Natural killer cell (primary cell): ENCODE results near the gene STK32B. TPM values are rescaled to one million over a fixed set of nuclear protein-coding genes. Genes with fewer than 3 reads are reported as not detected.
"Not testable (repeated sequence)": the region's sequence is repeated elsewhere in the genome, so short reads cannot be mapped to it uniquely, and the experiment has no call there.

Experiments used
- ATAC-seq, 3 donors: fragments of 150-1000 bp in 2 of 3; fragments of 200-7000 bp in 1 of 3; cut with Tn5 transposase; 1 replicate in 1 of 3; 2 replicates in 2 of 3; pipeline ENCODE4 v1.10.0; 2021; ENCODE audit warnings: mild to moderate bottlenecking in 2 of 3, moderate library complexity in 2 of 3
- DNase-seq, 2 donors: peaks; one replicate each; pipeline versions ENCODE4 v3.0.0 to v3.0.0-alpha.2; 2013 to 2021; ENCODE audit warnings: mixed read lengths in 1 of 2
- H3K27ac ChIP-seq: one replicate; pipeline ENCODE4 v1.5.1; 2013; ENCODE audit warnings: mild to moderate bottlenecking, low read length
- H3K27me3 ChIP-seq: one replicate; pipeline ENCODE4 v1.6.1; 2013; ENCODE audit warnings: low read length; ENCODE audit not compliant: control insufficient read depth, insufficient read depth
- H3K36me3 ChIP-seq: one replicate; pipeline ENCODE4 v1.6.1; 2013; ENCODE audit warnings: low read length; ENCODE audit not compliant: control insufficient read depth, insufficient read depth
- H3K4me1 ChIP-seq: one replicate; pipeline ENCODE4 v1.6.1; 2013; ENCODE audit warnings: low read length; ENCODE audit not compliant: control insufficient read depth, insufficient read depth
- H3K4me3 ChIP-seq: one replicate; pipeline ENCODE4 v1.5.1; 2013; ENCODE audit warnings: low read length
- H3K9me3 ChIP-seq: one replicate; pipeline ENCODE4 v1.6.1; 2013; ENCODE audit warnings: low read length; ENCODE audit not compliant: control insufficient read depth, insufficient read depth
- H3K27ac Mint-ChIP-seq, 2 donors: one replicate each; pipeline ENCODE4 v1.8.0; 2022; ENCODE audit warnings: mild to moderate bottlenecking in 2 of 2, mixed read lengths in 2 of 2, moderate library complexity in 1 of 2
- H3K27me3 Mint-ChIP-seq, 2 donors: one replicate each; pipeline ENCODE4 v1.8.0; 2022; ENCODE audit warnings: low read depth in 2 of 2, mixed read lengths in 2 of 2
- H3K36me3 Mint-ChIP-seq: one replicate; pipeline ENCODE4 v1.8.0; 2022; ENCODE audit warnings: mixed read lengths
- H3K4me1 Mint-ChIP-seq, 2 donors: one replicate each; pipeline ENCODE4 v1.8.0; 2022; ENCODE audit warnings: mixed read lengths in 2 of 2
- H3K4me3 Mint-ChIP-seq: one replicate; pipeline ENCODE4 v1.8.0; 2022; ENCODE audit warnings: mild to moderate bottlenecking, moderate library complexity, mixed read lengths
- H3K9me3 Mint-ChIP-seq, 2 donors: one replicate each; pipeline ENCODE4 v1.8.0; 2022; ENCODE audit warnings: mixed read lengths in 2 of 2
- CTCF ChIP-seq: fragments of 200-600 bp; IDR thresholded peaks from one replicate; pipeline ENCODE4 v1.8.0; 2022; ENCODE audit warnings: antibody characterized with exemption
- WGBS: methylation state at CpG from one replicate; pipeline ENCODE4 v1.1.7; 2013; ENCODE audit warnings: missing lambda C conversion rate; ENCODE audit not compliant: insufficient coverage; 5-methylcytosine and 5-hydroxymethylcytosine counted together
- intact Hi-C: fragments of 100-400 bp; cut with micrococcal nuclease; formaldehyde crosslinking; loops from one replicate; pipeline ENCODE4 v1.14.2; 2022
- total RNA-seq, 4 donors: library from RNA; stranded (reverse); fragments of 120-200 nt in 1 of 4; gene quantifications; one replicate each; pipeline versions ENCODE4 v1.2.3 to v1.2.4, GENCODE V29; 2013 to 2022

The STK32B gene
- total RNA-seq, 3 donors from 2014 or later (not counting 1 experiment from before 2014, with no cell fraction given) = 0.32 to 0.33 TPM; not detected in 1

- peaks cover 3 to 4% of the 10 kb centered on the region in 2 donors for H3K9me3 Mint-ChIP-seq
- H3K27me3 ChIP-seq = no peaks in the 10 kb centered on the region
- no peak for TF ChIP-seq CTCF
- H3K4me3 Mint-ChIP-seq = no peak overlapping the region
- no peaks in the 10 kb centered on the region for H3K36me3 Mint-ChIP-seq
- ATAC-seq = no peak
- intact Hi-C loops = no loop called here
- H3K27ac ChIP-seq = no peak overlapping the region
- H3K9me3 ChIP-seq = no peaks in the 10 kb centered on the region
- peaks cover 10% of the 10 kb centered on the region in 2 donors for H3K27me3 Mint-ChIP-seq
- H3K4me3 ChIP-seq = no peak overlapping the region
- H3K27ac Mint-ChIP-seq = no peak overlapping the region
- no peaks in the 10 kb centered on the region for H3K36me3 ChIP-seq
- H3K4me1 Mint-ChIP-seq = no peaks in the 10 kb centered on the region
- DNase-seq = no peak
- WGBS = 92% methylated on average over 3 of the region's 4 CpGs
- H3K4me1 ChIP-seq = no peaks in the 10 kb centered on the region
These were observed 240.8 kb downstream of the STK32B start for GRCh38 chr4:5292101-5292500.

GRCh38 chr4:5298000-5298787 is 246.9 kb downstream of the STK32B start:
- H3K4me1 ChIP-seq, H3K27ac ChIP-seq, DNase-seq, H3K9me3 Mint-ChIP-seq, intact Hi-C loops, H3K4me3 ChIP-seq, H3K27me3 ChIP-seq, H3K4me3 Mint-ChIP-seq, H3K9me3 ChIP-seq, H3K27ac Mint-ChIP-seq, H3K4me1 Mint-ChIP-seq, ATAC-seq, H3K36me3 Mint-ChIP-seq, H3K27me3 Mint-ChIP-seq, H3K36me3 ChIP-seq: not testable (repeated sequence)
- 89% methylated on average over 9 of the region's 9 CpGs for WGBS

DNA sequence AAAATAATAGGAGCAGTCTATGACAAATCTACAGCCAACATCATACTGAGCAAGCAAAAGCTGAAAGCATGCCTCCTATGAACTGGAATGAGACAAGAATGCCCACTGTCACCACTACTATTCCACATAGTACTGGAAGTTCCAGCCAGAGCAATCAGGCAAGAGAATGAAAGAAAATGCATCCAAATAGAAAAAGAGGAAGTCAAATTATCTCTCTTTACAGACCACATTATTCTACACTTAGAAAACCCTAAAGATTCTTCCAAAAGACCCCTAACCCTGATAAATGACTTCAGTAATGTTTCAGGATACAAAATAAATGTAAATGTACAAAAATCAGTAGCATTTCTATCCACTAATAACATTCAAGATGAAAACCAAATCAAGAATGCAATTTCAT is 249.0 kb downstream of the STK32B start:
- Mint-ChIP-seq H3K9me3 (peaks cover 3 to 4% of the 10 kb centered on the region in 2 donors), H3K36me3 (no peaks in the 10 kb centered on the region), H3K4me3 (no peak overlapping the region), H3K4me1 (no peaks in the 10 kb centered on the region), H3K27ac (no peak overlapping the region), H3K27me3 (peaks cover 9 to 12% of the 10 kb centered on the region in 2 donors)
- no peak overlapping the region for H3K4me3 ChIP-seq
- DNase-seq = no peak
- H3K36me3 ChIP-seq = no peaks in the 10 kb centered on the region
- no peaks in the 10 kb centered on the region for H3K27me3 ChIP-seq
- intact Hi-C loops = no loop called here
- H3K9me3 ChIP-seq = no peaks in the 10 kb centered on the region
- ATAC-seq = no peak
- TF ChIP-seq CTCF = no peak
- no peak overlapping the region for H3K27ac ChIP-seq
- H3K4me1 ChIP-seq = no peaks in the 10 kb centered on the region

DNA sequence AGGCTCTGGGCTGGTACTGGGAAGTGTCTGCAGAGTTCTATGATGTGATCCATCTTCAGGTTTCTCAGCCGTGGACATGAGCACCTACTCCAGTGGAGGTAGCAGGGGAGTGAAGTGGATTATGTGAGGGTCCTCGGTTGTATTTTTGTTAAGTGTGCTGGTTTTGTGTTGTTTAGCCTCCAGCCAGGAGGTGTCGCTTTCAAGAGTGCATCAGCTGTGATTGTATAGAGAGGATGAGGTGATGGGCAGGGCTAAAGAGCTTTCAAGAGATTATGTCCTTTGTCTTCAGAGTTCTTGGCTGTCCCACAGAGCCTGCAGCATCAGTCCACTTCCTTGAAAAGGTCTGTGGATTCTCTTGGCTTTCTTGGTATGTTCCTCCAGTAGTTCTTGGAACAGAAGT is 256.6 kb downstream of the STK32B start:
- WGBS = 95% methylated on average over 3 of the region's 3 CpGs
- H3K9me3 ChIP-seq = no peaks in the 10 kb centered on the region
- no peak overlapping the region for H3K4me3 ChIP-seq
- H3K4me1 ChIP-seq = no peaks in the 10 kb centered on the region
- H3K36me3 Mint-ChIP-seq = no peaks in the 10 kb centered on the region
- DNase-seq (no peak), ATAC-seq (no peak)
- peaks cover 16 to 19% of the 10 kb centered on the region in 2 donors for H3K27me3 Mint-ChIP-seq
- H3K4me3 Mint-ChIP-seq = no peak overlapping the region
- H3K9me3 Mint-ChIP-seq = peaks cover 0 to 3% of the 10 kb centered on the region in 2 donors
- no peak overlapping the region for H3K27ac Mint-ChIP-seq
- no peaks in the 10 kb centered on the region for H3K27me3 ChIP-seq
- H3K36me3 ChIP-seq = no peaks in the 10 kb centered on the region
- no peaks in the 10 kb centered on the region for H3K4me1 Mint-ChIP-seq
- H3K27ac ChIP-seq = no peak overlapping the region
- TF ChIP-seq CTCF = no peak
- intact Hi-C loops = no loop called here
